Hepatocyte (in vitro differentiated cells): ENCODE data around the gene ITM2C. TPM values are rescaled to one million over a fixed set of nuclear protein-coding genes. Genes with fewer than 3 reads are reported as not detected.
A peak's percentile ranks its signal among the peaks of the same experiment; 100 is the strongest.

Experiments used
- DNase-seq: peaks from one replicate; pipeline ENCODE4 v3.0.0-alpha.2; 2016; ENCODE audit warnings: low spot score
- H2AFZ ChIP-seq: fragments of 200-600 bp; sonication (generic); 2 replicates; pipeline ENCODE4 v1.6.0; 2016; ENCODE audit warnings: antibody characterized with exemption, mild to moderate bottlenecking
- H3K27ac ChIP-seq: fragments of 200-600 bp; sonication (generic); 2 replicates; pipeline ENCODE4 v1.5.1; 2016; ENCODE audit warnings: mild to moderate bottlenecking
- H3K27me3 ChIP-seq: fragments of 200-600 bp; sonication (generic); 2 replicates; pipeline ENCODE4 v1.6.1; 2016
- H3K36me3 ChIP-seq: fragments of 200-600 bp; sonication (generic); replicated peaks from 2 replicates; pipeline ENCODE4 v1.5.1; 2016; ENCODE audit warnings: low read depth; ENCODE audit not compliant: insufficient read depth
- H3K4me1 ChIP-seq: fragments of 200-600 bp; sonication (generic); 2 replicates; pipeline ENCODE4 v1.5.1; 2016; ENCODE audit warnings: mild to moderate bottlenecking, moderate library complexity; ENCODE audit not compliant: insufficient read depth
- H3K4me2 ChIP-seq: fragments of 200-600 bp; sonication (generic); 2 replicates; pipeline ENCODE4 v1.6.0; 2016
- H3K4me3 ChIP-seq: fragments of 200-600 bp; sonication (generic); 2 replicates; pipeline ENCODE4 v1.5.1; 2016; ENCODE audit warnings: mild to moderate bottlenecking
- H3K79me2 ChIP-seq: fragments of 200-600 bp; sonication (generic); 2 replicates; pipeline ENCODE4 v1.6.0; 2017; ENCODE audit warnings: mild to moderate bottlenecking
- H3K9me2 ChIP-seq: fragments of 200-600 bp; sonication (generic); replicated peaks from 2 replicates; pipeline ENCODE4 v1.6.0; 2017; ENCODE audit warnings: mild to moderate bottlenecking; ENCODE audit not compliant: insufficient read depth
- H3K9me3 ChIP-seq: fragments of 200-600 bp; sonication (generic); 2 replicates; pipeline ENCODE4 v1.5.1; 2016; ENCODE audit warnings: low read depth, mild to moderate bottlenecking
- H4K20me1 ChIP-seq: fragments of 200-600 bp; sonication (generic); 2 replicates; pipeline ENCODE4 v1.6.0; 2016; ENCODE audit warnings: mild to moderate bottlenecking; ENCODE audit not compliant: insufficient read depth, poor library complexity, severe bottlenecking
- CTCF ChIP-seq: fragments of 200-600 bp; sonication (generic); IDR thresholded peaks from 2 replicates; pipeline ENCODE4 v1.5.1; 2016; ENCODE audit warnings: antibody characterized with exemption, mild to moderate bottlenecking; ENCODE audit not compliant: poor library complexity
- EZH2 ChIP-seq: fragments of 200-600 bp; sonication (generic); IDR thresholded peaks from 2 replicates; pipeline ENCODE4 v1.6.1; 2016; ENCODE audit warnings: antibody characterized with exemption, mild to moderate bottlenecking, borderline replicate concordance
- EZH2phosphoT487 ChIP-seq: fragments of 200-600 bp; sonication (generic); IDR thresholded peaks from one replicate; pipeline ENCODE4 v1.6.1; 2018; ENCODE audit warnings: antibody characterized with exemption, mild to moderate bottlenecking, low read depth, moderate library complexity; ENCODE audit not compliant: unreplicated experiment, severe bottlenecking
- WGBS: methylation state at CpG from one replicate; pipeline ENCODE4 v1.1.6; 2016; ENCODE audit warnings: low lambda C conversion rate; ENCODE audit errors: missing lambda C conversion rate; 5-methylcytosine and 5-hydroxymethylcytosine counted together
- polyA plus RNA-seq: library from polyadenylated mRNA; unstranded; fragments of >200 nt; fragmentation: Nextera tagmentation; extraction: Ambion mirVana; gene quantifications from 2 replicates; pipeline ENCODE4 v1.2.1, GENCODE V29; 2016
- total RNA-seq: library from RNA; depleted of rRNA; stranded (reverse); fragments of >200 nt; gene quantifications from 2 replicates; pipeline ENCODE4 v1.2.3, GENCODE V29; 2014

The ITM2C gene
- total and polyA plus RNA-seq, 2 experiments from 2014 or later = 485 to 537 TPM

GRCh38 chr2:230875347-230876315 is 10.9 kb downstream of the ITM2C start:
- H3K4me1 ChIP-seq = peaks cover 25% of the 10 kb centered on the region
- H2AFZ ChIP-seq = no peak overlapping the region
- DNase-seq = no peak
- peaks cover 29% of the 10 kb centered on the region for H4K20me1 ChIP-seq
- 95% methylated on average over 33 of the region's 34 CpGs for WGBS
- TF ChIP-seq CTCF (no peak), EZH2phosphoT487 (no peak), EZH2 (no peak)
- H3K9me2 ChIP-seq = no peaks in the 10 kb centered on the region
- H3K79me2 ChIP-seq = peaks cover 45% of the 10 kb centered on the region
- no peaks in the 10 kb centered on the region for H3K36me3 ChIP-seq
- no peak overlapping the region for H3K4me2 ChIP-seq
- H3K27ac ChIP-seq = no peak overlapping the region
- no peaks in the 10 kb centered on the region for H3K9me3 ChIP-seq
- no peak overlapping the region for H3K4me3 ChIP-seq
- H3K27me3 ChIP-seq = no peaks in the 10 kb centered on the region

GRCh38 chr2:230877116-230877758 is 12.5 kb downstream of the ITM2C start:
- DNase-seq = no peak
- no peak overlapping the region for H3K4me3 ChIP-seq
- TF ChIP-seq EZH2 = no peak
- no peak for TF ChIP-seq EZH2phosphoT487
- TF ChIP-seq CTCF = no peak
- no peak overlapping the region for H3K4me2 ChIP-seq
- no peaks in the 10 kb centered on the region for H3K27me3 ChIP-seq
- no peaks in the 10 kb centered on the region for H3K9me3 ChIP-seq
- peaks cover 9% of the 10 kb centered on the region for H3K4me1 ChIP-seq
- no peak overlapping the region for H3K27ac ChIP-seq
- peaks cover 29% of the 10 kb centered on the region for H3K79me2 ChIP-seq
- H3K9me2 ChIP-seq = no peaks in the 10 kb centered on the region
- H3K36me3 ChIP-seq = no peaks in the 10 kb centered on the region
- H2AFZ ChIP-seq = no peak overlapping the region
- WGBS = 95% methylated on average over 27 of the region's 27 CpGs
- H4K20me1 ChIP-seq = peaks cover 14% of the 10 kb centered on the region

GRCh38 chr2:230877759-230878598 is 13.2 kb downstream of the ITM2C start:
- Histone ChIP-seq H3K27me3 (no peaks in the 10 kb centered on the region), H3K79me2 (peaks cover 22% of the 10 kb centered on the region), H3K4me3 (no peak overlapping the region), H3K27ac (peak overlapping the region; percentile 86), H3K9me2 (no peaks in the 10 kb centered on the region), H3K4me1 (peaks cover 5% of the 10 kb centered on the region), H2AFZ (no peak overlapping the region), H3K9me3 (no peaks in the 10 kb centered on the region), H3K36me3 (no peaks in the 10 kb centered on the region), H3K4me2 (no peak overlapping the region), H4K20me1 (peaks cover 8% of the 10 kb centered on the region)
- no peak for DNase-seq
- TF ChIP-seq EZH2 (no peak), CTCF (no peak), EZH2phosphoT487 (no peak)
- 92% methylated on average over 18 of the region's 20 CpGs for WGBS
